ENCODE data around the gene VPS41. TPM values are rescaled to one million over a fixed set of nuclear protein-coding genes. Genes with fewer than 3 reads are reported as not detected.

VPS41 gene
- polyA plus RNA-seq, 1 of the 3 experiments (the other 2 are of a cell fraction), result 20.4 TPM

- WGBS (ENCODE audit: low lambda C conversion rate), result 6% methylated on average over 5 of the region's 5 CpGs
- Histone ChIP-seq H3K4me2 (no peak overlapping the region), H3K36me3 (replicated peaks in 1 of 2; ENCODE audit: control insufficient read depth in 1 of 2, insufficient read depth in 2 of 2, low read length in 1 of 2) (no peaks in the 10 kb centered on the region), H3K27ac (ENCODE audit: low read depth in 2 of 2, low read length in 1 of 2) (no peak overlapping the region), H3K9ac (no peak overlapping the region), H3K27me3 (ENCODE audit: insufficient read depth) (no peaks in the 10 kb centered on the region; the same call in 1 of the 2 replicates), H3K4me1 (ENCODE audit: control insufficient read depth in 1 of 2, insufficient read depth in 2 of 2, low read depth in 1 of 2, low read length in 1 of 2) (no peaks in the 10 kb centered on the region), H3K4me3 (ENCODE audit: low read depth in 2 of 2, low read length in 1 of 2) (no peak overlapping the region), H3K9me2 (no peaks in the 10 kb centered on the region), H3K79me2 (ENCODE audit: insufficient read depth) (no peaks in the 10 kb centered on the region), H3K9me3 (no peaks in the 10 kb centered on the region), H2AFZ (ENCODE audit: low read depth) (no peak overlapping the region), H4K20me1 (ENCODE audit: insufficient read depth) (no peaks in the 10 kb centered on the region), H3F3A (replicated peaks; ENCODE audit: insufficient read depth) (no peaks in the 10 kb centered on the region)
- TF ChIP-seq CTCF (IDR thresholded peaks at IDR 0.05) (no peak), RXRA (IDR thresholded peaks at IDR 0.05; ENCODE audit: borderline replicate concordance, low read depth) (no peak), FOSL2 (IDR thresholded peaks at IDR 0.05; ENCODE audit: borderline replicate concordance, low read depth) (no peak), YY1 (IDR thresholded peaks at IDR 0.05; ENCODE audit: low read depth) (no peak), USF2 (IDR thresholded peaks at IDR 0.05; ENCODE audit: borderline replicate concordance, low read depth, low read length) (no peak), RAD21 (IDR thresholded peaks at IDR 0.05; ENCODE audit: low read length) (no peak), FOXM1 (IDR thresholded peaks at IDR 0.05; ENCODE audit: low read depth) (no peak), EZH2phosphoT487 (IDR thresholded peaks at IDR 0.05; ENCODE audit: borderline replicate concordance, low read depth) (no peak), EP300 (IDR thresholded peaks at IDR 0.05; ENCODE audit: borderline replicate concordance in 1 of 2, low read depth in 1 of 2, low read length in 1 of 2) (no peak), TAF1 (IDR thresholded peaks at IDR 0.05; ENCODE audit: borderline replicate concordance, low read depth, low read length) (no peak), MXI1 (IDR thresholded peaks at IDR 0.05; ENCODE audit: low read depth, low read length) (no peak), CHD2 (IDR thresholded peaks at IDR 0.05; ENCODE audit: low read length, partially characterized antibody) (no peak), POLR2AphosphoS5 (IDR thresholded peaks at IDR 0.05; ENCODE audit: low read depth, low read length) (no peak), TCF12 (IDR thresholded peaks at IDR 0.05) (no peak), NRF1 (IDR thresholded peaks at IDR 0.05; ENCODE audit: low read depth, low read length) (no peak)
- TF ChIP-seq, protein P1, sequence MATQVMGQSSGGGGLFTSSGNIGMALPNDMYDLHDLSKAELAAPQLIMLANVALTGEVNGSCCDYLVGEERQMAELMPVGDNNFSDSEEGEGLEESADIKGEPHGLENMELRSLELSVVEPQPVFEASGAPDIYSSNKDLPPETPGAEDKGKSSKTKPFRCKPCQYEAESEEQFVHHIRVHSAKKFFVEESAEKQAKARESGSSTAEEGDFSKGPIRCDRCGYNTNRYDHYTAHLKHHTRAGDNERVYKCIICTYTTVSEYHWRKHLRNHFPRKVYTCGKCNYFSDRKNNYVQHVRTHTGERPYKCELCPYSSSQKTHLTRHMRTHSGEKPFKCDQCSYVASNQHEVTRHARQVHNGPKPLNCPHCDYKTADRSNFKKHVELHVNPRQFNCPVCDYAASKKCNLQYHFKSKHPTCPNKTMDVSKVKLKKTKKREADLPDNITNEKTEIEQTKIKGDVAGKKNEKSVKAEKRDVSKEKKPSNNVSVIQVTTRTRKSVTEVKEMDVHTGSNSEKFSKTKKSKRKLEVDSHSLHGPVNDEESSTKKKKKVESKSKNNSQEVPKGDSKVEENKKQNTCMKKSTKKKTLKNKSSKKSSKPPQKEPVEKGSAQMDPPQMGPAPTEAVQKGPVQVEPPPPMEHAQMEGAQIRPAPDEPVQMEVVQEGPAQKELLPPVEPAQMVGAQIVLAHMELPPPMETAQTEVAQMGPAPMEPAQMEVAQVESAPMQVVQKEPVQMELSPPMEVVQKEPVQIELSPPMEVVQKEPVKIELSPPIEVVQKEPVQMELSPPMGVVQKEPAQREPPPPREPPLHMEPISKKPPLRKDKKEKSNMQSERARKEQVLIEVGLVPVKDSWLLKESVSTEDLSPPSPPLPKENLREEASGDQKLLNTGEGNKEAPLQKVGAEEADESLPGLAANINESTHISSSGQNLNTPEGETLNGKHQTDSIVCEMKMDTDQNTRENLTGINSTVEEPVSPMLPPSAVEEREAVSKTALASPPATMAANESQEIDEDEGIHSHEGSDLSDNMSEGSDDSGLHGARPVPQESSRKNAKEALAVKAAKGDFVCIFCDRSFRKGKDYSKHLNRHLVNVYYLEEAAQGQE (IDR thresholded peaks at IDR 0.05; ENCODE audit: low read depth, low read length), result no peak
- TF ChIP-seq, protein P2, sequence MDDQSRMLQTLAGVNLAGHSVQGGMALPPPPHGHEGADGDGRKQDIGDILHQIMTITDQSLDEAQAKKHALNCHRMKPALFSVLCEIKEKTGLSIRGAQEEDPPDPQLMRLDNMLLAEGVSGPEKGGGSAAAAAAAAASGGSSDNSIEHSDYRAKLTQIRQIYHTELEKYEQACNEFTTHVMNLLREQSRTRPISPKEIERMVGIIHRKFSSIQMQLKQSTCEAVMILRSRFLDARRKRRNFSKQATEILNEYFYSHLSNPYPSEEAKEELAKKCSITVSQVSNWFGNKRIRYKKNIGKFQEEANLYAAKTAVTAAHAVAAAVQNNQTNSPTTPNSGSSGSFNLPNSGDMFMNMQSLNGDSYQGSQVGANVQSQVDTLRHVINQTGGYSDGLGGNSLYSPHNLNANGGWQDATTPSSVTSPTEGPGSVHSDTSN (IDR thresholded peaks at IDR 0.05), result no peak
- TF ChIP-seq, protein P3, sequence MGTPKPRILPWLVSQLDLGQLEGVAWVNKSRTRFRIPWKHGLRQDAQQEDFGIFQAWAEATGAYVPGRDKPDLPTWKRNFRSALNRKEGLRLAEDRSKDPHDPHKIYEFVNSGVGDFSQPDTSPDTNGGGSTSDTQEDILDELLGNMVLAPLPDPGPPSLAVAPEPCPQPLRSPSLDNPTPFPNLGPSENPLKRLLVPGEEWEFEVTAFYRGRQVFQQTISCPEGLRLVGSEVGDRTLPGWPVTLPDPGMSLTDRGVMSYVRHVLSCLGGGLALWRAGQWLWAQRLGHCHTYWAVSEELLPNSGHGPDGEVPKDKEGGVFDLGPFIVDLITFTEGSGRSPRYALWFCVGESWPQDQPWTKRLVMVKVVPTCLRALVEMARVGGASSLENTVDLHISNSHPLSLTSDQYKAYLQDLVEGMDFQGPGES (IDR thresholded peaks at IDR 0.05; ENCODE audit: low read depth, low read length), result no peak
- DNase-seq, result no peak
- ChIA-PET CTCF (interaction anchor here (1.1 to 2.1 kb wide), 4 partner anchors 17 to 279 kb away, joined by 3 to 10 read pairs (median 4); no protein-coding TSS in a partner anchor), POLR2A (no interaction called here)
These were observed 230.9 kb downstream of the VPS41 start for GRCh38 chr7:38677981-38678697.
